ENCODE results near the gene NEK11.

- TF ChIP-seq POLR2A (IDR thresholded peaks at IDR 0.05; ENCODE audit: low read depth, low read length) (no peak), EZH2 (IDR thresholded peaks at IDR 0.05; ENCODE audit: borderline replicate concordance, low read depth, low read length, severe bottlenecking) (no peak), POLR2AphosphoS5 (IDR thresholded peaks at IDR 0.05; ENCODE audit: insufficient read depth, low read depth, low read length) (no peak)
- TF ChIP-seq, protein P1, sequence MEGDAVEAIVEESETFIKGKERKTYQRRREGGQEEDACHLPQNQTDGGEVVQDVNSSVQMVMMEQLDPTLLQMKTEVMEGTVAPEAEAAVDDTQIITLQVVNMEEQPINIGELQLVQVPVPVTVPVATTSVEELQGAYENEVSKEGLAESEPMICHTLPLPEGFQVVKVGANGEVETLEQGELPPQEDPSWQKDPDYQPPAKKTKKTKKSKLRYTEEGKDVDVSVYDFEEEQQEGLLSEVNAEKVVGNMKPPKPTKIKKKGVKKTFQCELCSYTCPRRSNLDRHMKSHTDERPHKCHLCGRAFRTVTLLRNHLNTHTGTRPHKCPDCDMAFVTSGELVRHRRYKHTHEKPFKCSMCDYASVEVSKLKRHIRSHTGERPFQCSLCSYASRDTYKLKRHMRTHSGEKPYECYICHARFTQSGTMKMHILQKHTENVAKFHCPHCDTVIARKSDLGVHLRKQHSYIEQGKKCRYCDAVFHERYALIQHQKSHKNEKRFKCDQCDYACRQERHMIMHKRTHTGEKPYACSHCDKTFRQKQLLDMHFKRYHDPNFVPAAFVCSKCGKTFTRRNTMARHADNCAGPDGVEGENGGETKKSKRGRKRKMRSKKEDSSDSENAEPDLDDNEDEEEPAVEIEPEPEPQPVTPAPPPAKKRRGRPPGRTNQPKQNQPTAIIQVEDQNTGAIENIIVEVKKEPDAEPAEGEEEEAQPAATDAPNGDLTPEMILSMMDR (IDR thresholded peaks at IDR 0.05; ENCODE audit: extremely low read depth in 1 of 2, insufficient read depth in 1 of 2, low read depth in 1 of 2, low read length in 2 of 2): no peak
- TF ChIP-seq, protein P2, sequence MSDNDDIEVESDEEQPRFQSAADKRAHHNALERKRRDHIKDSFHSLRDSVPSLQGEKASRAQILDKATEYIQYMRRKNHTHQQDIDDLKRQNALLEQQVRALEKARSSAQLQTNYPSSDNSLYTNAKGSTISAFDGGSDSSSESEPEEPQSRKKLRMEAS (IDR thresholded peaks at IDR 0.05; ENCODE audit: insufficient read depth, insufficient read length): no peak
Measured at GRCh38 chr3:131178710-131179375, 152.2 kb downstream of the NEK11 start.
